ENCODE results near the gene RNF224.
"Not testable (repeated sequence)": the region's sequence is repeated elsewhere in the genome, so short reads cannot be mapped to it uniquely, and the experiment has no call there.

The RNF224 gene

GRCh38 chr9:137254624-137255447 lies 27.5 kb downstream of the RNF224 start, which contains the start of gene NELFB:
Gene NELFB, plus strand, starts transcription at chr9:137255327.
- DNase-seq (ENCODE audit: low read depth in 2 of 2): peak; percentile 82 to 95

GRCh38 chr9:137255448-137256114 lies 28.3 kb downstream of the RNF224 start:
- DNase-seq (ENCODE audit: low read depth in 2 of 2): no peak

GRCh38 chr9:137256362-137256761 lies 29.1 kb downstream of the RNF224 start:
- no peak for DNase-seq (ENCODE audit: low read depth in 2 of 2)

- DNase-seq (ENCODE audit: low read depth in 2 of 2): no peak
Measured at GRCh38 chr9:137256856-137257255, 29.6 kb downstream of the RNF224 start.

- DNase-seq (ENCODE audit: low read depth in 2 of 2): not testable (repeated sequence)
Measured at GRCh38 chr9:137262173-137262908, 35.0 kb downstream of the RNF224 start.

GRCh38 chr9:137262909-137263285 lies 35.6 kb downstream of the RNF224 start:
- no peak for DNase-seq (ENCODE audit: low read depth in 2 of 2)

GRCh38 chr9:137263506-137263905 lies 36.2 kb downstream of the RNF224 start:
- DNase-seq (ENCODE audit: low read depth in 2 of 2): no peak

GRCh38 chr9:137264067-137264466 lies 36.8 kb downstream of the RNF224 start:
- no peak for DNase-seq (ENCODE audit: low read depth in 2 of 2)

GRCh38 chr9:137265496-137266161 lies 38.3 kb downstream of the RNF224 start:
- no peak for DNase-seq (ENCODE audit: low read depth in 2 of 2)

GRCh38 chr9:137266162-137266527 lies 38.8 kb downstream of the RNF224 start:
- DNase-seq (ENCODE audit: low read depth in 2 of 2): no peak

GRCh38 chr9:137266585-137267453 lies 39.5 kb downstream of the RNF224 start:
- no peak for DNase-seq (ENCODE audit: low read depth in 2 of 2)

- DNase-seq (ENCODE audit: low read depth in 2 of 2): no peak
Measured at GRCh38 chr9:137267933-137268355, 40.6 kb downstream of the RNF224 start.

- no peak for DNase-seq (ENCODE audit: low read depth in 2 of 2)
Measured at GRCh38 chr9:137268538-137269201, 41.4 kb downstream of the RNF224 start.

GRCh38 chr9:137269231-137269772 lies 42.0 kb downstream of the RNF224 start:
- no peak for DNase-seq (ENCODE audit: low read depth in 2 of 2)

- DNase-seq (ENCODE audit: low read depth in 2 of 2): no peak
Measured at GRCh38 chr9:137270929-137271695, 43.8 kb downstream of the RNF224 start.

GRCh38 chr9:137271696-137272076 lies 44.4 kb downstream of the RNF224 start:
- DNase-seq (ENCODE audit: low read depth in 2 of 2): no peak

- no peak for DNase-seq (ENCODE audit: low read depth in 2 of 2)
Measured at GRCh38 chr9:137272241-137273094, 45.2 kb downstream of the RNF224 start.

- no peak for DNase-seq (ENCODE audit: low read depth in 2 of 2)
Measured at GRCh38 chr9:137273095-137273490, 45.8 kb downstream of the RNF224 start.

Data from stimulated activated CD8-positive, alpha-beta memory T cell treated with anti-CD3 and anti-CD28 coated beads, Interleukin-7, amount 100 ng/mL, for 4 hours (primary cell).